T-helper 2 cell treated with Interferon-gamma antibody and Interleukin-4, amounts not matched to agents 5 μg/mL and 100 μg/mL, for 36 hours (primary cell): Measurements from ENCODE around the gene DIAPH1.

Experiments
- DNase-seq: peaks from one replicate; pipeline ENCODE4 v3.0.0; 2021; ENCODE audit warnings: low spot score
- H3K27ac Mint-ChIP-seq: one replicate; pipeline ENCODE4 v1.8.0; 2021; ENCODE audit warnings: mild to moderate bottlenecking, mixed read lengths
- H3K27me3 Mint-ChIP-seq: one replicate; pipeline ENCODE4 v1.8.0; 2021; ENCODE audit warnings: low read depth, mixed read lengths
- H3K36me3 Mint-ChIP-seq: one replicate; pipeline ENCODE4 v1.8.0; 2021; ENCODE audit warnings: low read depth, mixed read lengths
- H3K4me1 Mint-ChIP-seq: one replicate; pipeline ENCODE4 v1.8.0; 2021; ENCODE audit warnings: low read depth, mixed read lengths
- H3K4me3 Mint-ChIP-seq: one replicate; pipeline ENCODE4 v1.8.0; 2022; ENCODE audit warnings: mild to moderate bottlenecking, moderate library complexity, mixed read lengths
- H3K9me3 Mint-ChIP-seq: one replicate; pipeline ENCODE4 v1.8.0; 2021; ENCODE audit warnings: mixed read lengths

Gene DIAPH1

GRCh38 chr5:141511771-141512325 lies 107.0 kb downstream of the DIAPH1 start:
- H3K36me3 Mint-ChIP-seq = peaks cover 24% of the 10 kb centered on the region
- no peaks in the 10 kb centered on the region for H3K9me3 Mint-ChIP-seq
- H3K4me3 Mint-ChIP-seq = no peak overlapping the region
- H3K27me3 Mint-ChIP-seq = no peaks in the 10 kb centered on the region
- DNase-seq = no peak
- peaks cover 26% of the 10 kb centered on the region for H3K4me1 Mint-ChIP-seq
- H3K27ac Mint-ChIP-seq = no peak overlapping the region

- peaks cover 26% of the 10 kb centered on the region for H3K4me1 Mint-ChIP-seq
- H3K27me3 Mint-ChIP-seq = no peaks in the 10 kb centered on the region
- peaks cover 15% of the 10 kb centered on the region for H3K36me3 Mint-ChIP-seq
- H3K9me3 Mint-ChIP-seq = no peaks in the 10 kb centered on the region
- DNase-seq = no peak
- H3K27ac Mint-ChIP-seq = no peak overlapping the region
- no peak overlapping the region for H3K4me3 Mint-ChIP-seq
Measured at GRCh38 chr5:141510850-141511601, 107.8 kb downstream of the DIAPH1 start.

GRCh38 chr5:141510160-141510559 lies 108.6 kb downstream of the DIAPH1 start:
- Mint-ChIP-seq H3K4me3 (no peak overlapping the region), H3K27ac (no peak overlapping the region), H3K27me3 (no peaks in the 10 kb centered on the region), H3K4me1 (peaks cover 24% of the 10 kb centered on the region), H3K9me3 (no peaks in the 10 kb centered on the region), H3K36me3 (peaks cover 10% of the 10 kb centered on the region)
- no peak for DNase-seq

- H3K4me3 Mint-ChIP-seq = no peak overlapping the region
- H3K9me3 Mint-ChIP-seq = no peaks in the 10 kb centered on the region
- no peak for DNase-seq
- H3K27ac Mint-ChIP-seq = no peak overlapping the region
- H3K36me3 Mint-ChIP-seq = peaks cover 7% of the 10 kb centered on the region
- peaks cover 18% of the 10 kb centered on the region for H3K4me1 Mint-ChIP-seq
- no peaks in the 10 kb centered on the region for H3K27me3 Mint-ChIP-seq
Measured at GRCh38 chr5:141508798-141509611, 109.8 kb downstream of the DIAPH1 start.

GRCh38 chr5:141508440-141508797 lies 110.4 kb downstream of the DIAPH1 start:
- DNase-seq = no peak
- no peak overlapping the region for H3K27ac Mint-ChIP-seq
- peaks cover 4% of the 10 kb centered on the region for H3K36me3 Mint-ChIP-seq
- no peaks in the 10 kb centered on the region for H3K27me3 Mint-ChIP-seq
- H3K4me1 Mint-ChIP-seq = peaks cover 12% of the 10 kb centered on the region
- H3K4me3 Mint-ChIP-seq = no peak overlapping the region
- no peaks in the 10 kb centered on the region for H3K9me3 Mint-ChIP-seq

- DNase-seq = no peak
- no peak overlapping the region for H3K4me3 Mint-ChIP-seq
- no peaks in the 10 kb centered on the region for H3K36me3 Mint-ChIP-seq
- no peak overlapping the region for H3K27ac Mint-ChIP-seq
- peaks cover 6% of the 10 kb centered on the region for H3K4me1 Mint-ChIP-seq
- no peaks in the 10 kb centered on the region for H3K27me3 Mint-ChIP-seq
- no peaks in the 10 kb centered on the region for H3K9me3 Mint-ChIP-seq
Measured at GRCh38 chr5:141507387-141508091, 111.3 kb downstream of the DIAPH1 start.

- Mint-ChIP-seq H3K9me3 (no peaks in the 10 kb centered on the region), H3K4me3 (no peak overlapping the region), H3K36me3 (no peaks in the 10 kb centered on the region), H3K27ac (no peak overlapping the region), H3K27me3 (no peaks in the 10 kb centered on the region), H3K4me1 (peaks cover 3% of the 10 kb centered on the region)
- no peak for DNase-seq
Measured at GRCh38 chr5:141506381-141507155, 112.2 kb downstream of the DIAPH1 start.

GRCh38 chr5:141504216-141504615 lies 114.6 kb downstream of the DIAPH1 start:
- Mint-ChIP-seq H3K4me3 (no peak overlapping the region), H3K27me3 (no peaks in the 10 kb centered on the region), H3K36me3 (no peaks in the 10 kb centered on the region), H3K4me1 (peaks cover 2% of the 10 kb centered on the region), H3K9me3 (no peaks in the 10 kb centered on the region), H3K27ac (no peak overlapping the region)
- no peak for DNase-seq

- no peaks in the 10 kb centered on the region for H3K4me1 Mint-ChIP-seq
- no peak overlapping the region for H3K4me3 Mint-ChIP-seq
- no peak overlapping the region for H3K27ac Mint-ChIP-seq
- H3K36me3 Mint-ChIP-seq = no peaks in the 10 kb centered on the region
- no peak for DNase-seq
- H3K9me3 Mint-ChIP-seq = no peaks in the 10 kb centered on the region
- no peaks in the 10 kb centered on the region for H3K27me3 Mint-ChIP-seq
Measured at GRCh38 chr5:141503681-141504080, 115.1 kb downstream of the DIAPH1 start.

GRCh38 chr5:141501761-141502160 lies 117.0 kb downstream of the DIAPH1 start:
- H3K9me3 Mint-ChIP-seq = no peaks in the 10 kb centered on the region
- H3K4me3 Mint-ChIP-seq = no peak overlapping the region
- no peaks in the 10 kb centered on the region for H3K4me1 Mint-ChIP-seq
- H3K27me3 Mint-ChIP-seq = peaks cover 2% of the 10 kb centered on the region
- H3K36me3 Mint-ChIP-seq = no peaks in the 10 kb centered on the region
- DNase-seq = no peak
- no peak overlapping the region for H3K27ac Mint-ChIP-seq

- no peak overlapping the region for H3K27ac Mint-ChIP-seq
- no peak for DNase-seq
- peaks cover 38% of the 10 kb centered on the region for H3K27me3 Mint-ChIP-seq
- peaks cover 3% of the 10 kb centered on the region for H3K4me1 Mint-ChIP-seq
- no peak overlapping the region for H3K4me3 Mint-ChIP-seq
- H3K36me3 Mint-ChIP-seq = no peaks in the 10 kb centered on the region
- H3K9me3 Mint-ChIP-seq = no peaks in the 10 kb centered on the region
Measured at GRCh38 chr5:141496038-141496437, 122.8 kb downstream of the DIAPH1 start.

- Mint-ChIP-seq H3K27me3 (peaks cover 44% of the 10 kb centered on the region), H3K36me3 (no peaks in the 10 kb centered on the region), H3K27ac (no peak overlapping the region), H3K4me1 (peaks cover 3% of the 10 kb centered on the region), H3K9me3 (no peaks in the 10 kb centered on the region), H3K4me3 (no peak overlapping the region)
- no peak for DNase-seq
Measured at GRCh38 chr5:141495453-141495811, 123.4 kb downstream of the DIAPH1 start.

- peaks cover 47% of the 10 kb centered on the region for H3K27me3 Mint-ChIP-seq
Measured at GRCh38 chr5:141494761-141495452, 123.9 kb downstream of the DIAPH1 start.

More at GRCh38 chr5:141494761-141495452, 123.9 kb downstream of the DIAPH1 start:
- H3K4me1 Mint-ChIP-seq = peaks cover 3% of the 10 kb centered on the region
- no peak for DNase-seq
- no peaks in the 10 kb centered on the region for H3K36me3 Mint-ChIP-seq
- H3K4me3 Mint-ChIP-seq = no peak overlapping the region
- H3K9me3 Mint-ChIP-seq = no peaks in the 10 kb centered on the region
- no peak overlapping the region for H3K27ac Mint-ChIP-seq
